Activated T-helper 17 cell treated with anti-CD3 and anti-CD28 coated beads, Interleukin-2, amount 50 U/mL, for 72 hours (primary cell): ENCODE measurements around the gene PPP1R7. TPM values are rescaled to one million over a fixed set of nuclear protein-coding genes. Genes with fewer than 3 reads are reported as not detected.
"Not testable (repeated sequence)": the region's sequence is repeated elsewhere in the genome, so short reads cannot be mapped to it uniquely, and the experiment has no call there.

Experiments used
- ATAC-seq: fragments of 150-1000 bp; cut with Tn5 transposase; replicated peaks from 2 replicates; pipeline ENCODE4 v1.10.0; 2021; ENCODE audit warnings: mild to moderate bottlenecking, moderate library complexity
- H3K27ac Mint-ChIP-seq: one replicate; pipeline ENCODE4 v1.8.0; 2022; ENCODE audit warnings: mixed read lengths
- H3K27me3 Mint-ChIP-seq: one replicate; pipeline ENCODE4 v1.8.0; 2022; ENCODE audit warnings: mixed read lengths
- H3K36me3 Mint-ChIP-seq: one replicate; pipeline ENCODE4 v1.8.0; 2022; ENCODE audit warnings: low read depth, mild to moderate bottlenecking, mixed read lengths
- H3K4me1 Mint-ChIP-seq: one replicate; pipeline ENCODE4 v1.8.0; 2022; ENCODE audit warnings: mixed read lengths
- H3K4me3 Mint-ChIP-seq: one replicate; pipeline ENCODE4 v1.8.0; 2022; ENCODE audit warnings: mild to moderate bottlenecking, mixed read lengths
- H3K9me3 Mint-ChIP-seq: one replicate; pipeline ENCODE4 v1.8.0; 2022; ENCODE audit warnings: mixed read lengths
- total RNA-seq, 2 donors: library from RNA; stranded (reverse); gene quantifications; one replicate each; pipeline ENCODE4 v1.2.3, GENCODE V29; 2022

PPP1R7 gene
- total RNA-seq, 2 donors from 2014 or later: 81.9 to 86.4 TPM

DNA sequence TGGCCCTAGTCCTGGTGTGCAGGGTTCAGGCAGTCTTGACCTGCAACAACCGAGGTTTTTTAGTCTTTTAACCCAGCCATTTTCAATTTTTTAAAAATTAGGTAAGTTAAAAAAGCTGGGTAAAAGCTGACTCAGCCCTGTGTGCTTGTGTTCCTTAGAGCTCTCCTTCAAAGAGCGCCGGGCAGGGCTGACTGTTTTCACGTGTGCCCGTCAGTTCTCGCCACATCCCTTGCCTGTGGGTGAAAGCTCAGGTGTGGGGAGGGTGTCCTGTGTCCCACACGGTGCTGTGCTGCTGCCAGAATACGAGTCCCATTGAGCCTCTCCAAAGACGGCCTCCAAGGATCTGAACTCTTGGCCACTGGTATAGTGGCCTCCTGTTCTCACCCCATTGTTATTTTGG is 33.0 kb downstream of the PPP1R7 start:
- ATAC-seq: no peak
- Mint-ChIP-seq H3K4me3 (no peak overlapping the region), H3K9me3 (no peaks in the 10 kb centered on the region), H3K4me1 (peaks cover 14% of the 10 kb centered on the region), H3K27ac (no peak overlapping the region), H3K36me3 (peaks cover 49% of the 10 kb centered on the region), H3K27me3 (no peaks in the 10 kb centered on the region)

DNA sequence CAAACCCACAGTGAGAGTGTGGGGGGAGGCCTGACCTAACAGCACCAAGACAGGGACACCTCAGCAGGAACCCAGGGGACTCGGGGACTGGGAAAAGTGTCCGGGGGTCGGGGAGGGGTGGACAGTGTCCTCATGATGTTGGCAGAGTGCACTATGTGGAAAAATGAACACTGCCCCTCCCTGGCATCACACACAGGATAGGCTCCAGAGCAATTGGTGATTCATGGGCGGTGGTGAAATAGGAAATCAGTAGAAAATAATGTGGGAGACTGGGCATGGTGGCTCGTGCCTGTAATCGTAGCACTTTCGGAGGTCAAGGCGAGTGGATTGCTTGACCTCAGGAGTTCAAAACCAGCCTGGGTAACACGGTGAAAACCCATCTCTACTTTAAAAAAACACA is 34.6 kb downstream of the PPP1R7 start:
- Mint-ChIP-seq H3K9me3 (no peaks in the 10 kb centered on the region), H3K27ac (no peak overlapping the region), H3K36me3 (peaks cover 32% of the 10 kb centered on the region), H3K27me3 (no peaks in the 10 kb centered on the region), H3K4me1 (peaks cover 3% of the 10 kb centered on the region), H3K4me3 (no peak overlapping the region)
- no peak for ATAC-seq

DNA sequence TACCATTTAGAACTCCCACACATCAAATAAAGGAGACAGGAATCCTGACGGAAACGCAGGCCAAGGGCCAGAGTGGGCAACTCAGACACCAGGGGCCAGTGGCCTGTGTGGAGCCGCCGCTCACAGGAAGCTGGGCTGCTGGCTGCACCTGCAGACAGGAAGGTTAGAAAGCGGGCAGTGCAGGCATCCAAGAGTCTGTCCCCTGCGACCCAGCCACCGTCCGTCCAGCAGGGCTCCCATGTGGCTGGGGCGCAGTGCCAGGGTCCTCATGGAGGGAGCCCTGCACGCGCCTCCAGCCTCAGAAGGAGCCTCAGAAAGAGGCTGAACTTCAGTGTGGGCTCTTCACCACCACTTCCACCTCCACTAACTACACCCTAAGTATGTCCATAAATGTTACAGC is 35.7 kb downstream of the PPP1R7 start:
- ATAC-seq: no peak
- no peaks in the 10 kb centered on the region for H3K9me3 Mint-ChIP-seq
- no peaks in the 10 kb centered on the region for H3K27me3 Mint-ChIP-seq
- H3K27ac Mint-ChIP-seq: no peak overlapping the region
- H3K36me3 Mint-ChIP-seq: peaks cover 24% of the 10 kb centered on the region
- no peak overlapping the region for H3K4me3 Mint-ChIP-seq
- no peaks in the 10 kb centered on the region for H3K4me1 Mint-ChIP-seq

DNA sequence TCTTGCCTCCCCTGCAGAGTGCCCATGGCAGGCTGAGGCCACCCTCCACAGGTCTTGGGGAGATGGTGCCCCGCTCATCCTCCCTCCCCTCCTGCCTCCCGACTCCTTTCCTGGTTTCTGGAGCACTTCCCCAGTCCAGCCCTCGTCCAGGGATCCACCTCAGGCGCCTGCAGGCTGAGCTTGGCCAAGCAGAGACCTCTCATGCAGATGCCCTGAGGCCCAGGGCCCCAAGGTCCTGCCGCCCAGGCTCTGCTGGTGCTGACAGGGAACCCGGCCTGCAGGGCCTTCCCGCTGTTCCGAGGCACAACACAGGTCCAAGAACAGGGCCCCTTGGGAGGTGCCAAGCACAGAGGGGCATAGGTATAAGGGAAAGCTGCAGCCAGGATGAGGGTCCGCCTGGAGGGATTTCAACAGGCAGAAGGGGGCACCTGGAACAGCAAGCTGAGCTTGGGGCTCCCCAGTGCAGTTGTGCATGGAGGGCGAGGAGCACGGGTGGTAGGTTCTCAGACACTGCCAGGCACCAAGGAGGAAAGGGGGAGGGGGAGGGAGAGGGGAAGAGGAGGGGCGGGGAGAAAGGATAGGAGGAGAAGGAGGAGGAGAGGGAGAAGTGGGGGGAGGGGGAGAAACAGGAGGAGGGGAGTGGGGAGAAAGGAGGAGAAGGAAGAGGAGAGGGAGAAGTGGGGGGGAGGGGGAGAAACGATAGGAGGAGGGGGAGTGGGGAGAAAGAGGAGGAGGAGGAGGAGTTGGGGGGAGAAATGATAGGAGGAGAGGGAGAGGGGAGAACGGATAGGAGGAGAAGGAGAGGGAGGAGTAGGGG is 37.0 kb downstream of the PPP1R7 start:
- no peaks in the 10 kb centered on the region for H3K27me3 Mint-ChIP-seq
- no peak for ATAC-seq
- peaks cover 12% of the 10 kb centered on the region for H3K36me3 Mint-ChIP-seq
- no peaks in the 10 kb centered on the region for H3K9me3 Mint-ChIP-seq
- H3K4me3 Mint-ChIP-seq: no peak overlapping the region
- H3K27ac Mint-ChIP-seq: no peak overlapping the region
- no peaks in the 10 kb centered on the region for H3K4me1 Mint-ChIP-seq

DNA sequence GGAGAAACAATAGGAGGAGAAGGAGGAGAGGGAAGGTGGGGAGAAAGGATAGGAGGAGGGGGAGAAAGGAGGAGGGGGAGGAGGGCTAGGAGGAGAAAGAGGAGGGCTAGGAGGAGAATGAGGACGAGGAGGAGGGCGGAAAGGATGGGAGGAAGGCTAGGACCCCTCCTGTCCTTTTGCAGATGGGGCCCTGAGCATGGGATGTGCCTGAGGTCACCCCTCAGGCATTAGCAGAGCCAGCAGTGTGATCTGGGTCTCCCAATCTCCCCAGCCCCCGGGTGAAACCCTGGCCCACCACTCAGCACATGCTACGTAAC is 37.6 kb downstream of the PPP1R7 start:
- Mint-ChIP-seq H3K9me3 (no peaks in the 10 kb centered on the region), H3K4me1 (no peaks in the 10 kb centered on the region), H3K27ac (no peak overlapping the region), H3K36me3 (peaks cover 7% of the 10 kb centered on the region), H3K4me3 (no peak overlapping the region), H3K27me3 (no peaks in the 10 kb centered on the region)
- ATAC-seq: no peak

DNA sequence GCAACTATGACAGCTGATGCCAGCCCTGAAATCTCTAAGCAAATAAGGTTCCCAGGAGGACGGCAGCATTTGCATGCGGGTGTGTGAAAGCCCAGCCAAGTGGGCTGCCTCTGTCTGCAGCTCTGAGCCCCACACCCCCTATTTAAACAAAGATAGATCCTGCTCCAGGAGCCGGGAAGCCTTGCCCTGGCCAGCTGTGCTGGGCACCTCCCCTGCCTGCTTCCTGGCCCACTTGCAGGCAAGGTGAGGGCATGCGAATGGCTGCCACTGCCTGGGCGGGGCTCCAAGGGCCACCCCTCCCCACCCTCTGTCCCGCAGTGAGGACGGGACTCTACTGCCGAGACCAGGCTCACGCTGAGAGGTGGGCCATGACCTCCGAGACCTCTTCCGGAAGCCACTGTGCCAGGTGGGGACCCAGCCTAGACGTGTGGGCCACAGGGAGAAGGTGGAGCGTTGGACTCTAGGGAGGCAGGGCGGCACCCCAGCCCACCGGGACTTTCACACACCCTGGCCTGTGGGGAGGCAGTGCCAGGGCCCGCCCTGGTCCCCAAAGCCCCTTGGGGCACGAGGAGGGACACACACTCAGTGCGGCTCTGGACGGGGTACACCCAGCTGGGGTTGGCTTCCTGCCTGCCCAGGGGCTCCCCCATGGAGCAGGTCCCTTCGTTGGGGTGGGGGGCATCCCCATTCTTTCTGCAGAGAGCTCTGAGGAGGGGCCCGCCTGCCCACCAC is 38.3 kb downstream of the PPP1R7 start, which contains the start of gene ANO7:
TSS of gene ANO7 (plus strand) at position 317 of the 732 bp plus-strand sequence. CDS start 1,387 bp downstream, outside the sequence.
- ATAC-seq: no peak
- H3K4me3 Mint-ChIP-seq: no peak within 1 kb of the TSS

DNA sequence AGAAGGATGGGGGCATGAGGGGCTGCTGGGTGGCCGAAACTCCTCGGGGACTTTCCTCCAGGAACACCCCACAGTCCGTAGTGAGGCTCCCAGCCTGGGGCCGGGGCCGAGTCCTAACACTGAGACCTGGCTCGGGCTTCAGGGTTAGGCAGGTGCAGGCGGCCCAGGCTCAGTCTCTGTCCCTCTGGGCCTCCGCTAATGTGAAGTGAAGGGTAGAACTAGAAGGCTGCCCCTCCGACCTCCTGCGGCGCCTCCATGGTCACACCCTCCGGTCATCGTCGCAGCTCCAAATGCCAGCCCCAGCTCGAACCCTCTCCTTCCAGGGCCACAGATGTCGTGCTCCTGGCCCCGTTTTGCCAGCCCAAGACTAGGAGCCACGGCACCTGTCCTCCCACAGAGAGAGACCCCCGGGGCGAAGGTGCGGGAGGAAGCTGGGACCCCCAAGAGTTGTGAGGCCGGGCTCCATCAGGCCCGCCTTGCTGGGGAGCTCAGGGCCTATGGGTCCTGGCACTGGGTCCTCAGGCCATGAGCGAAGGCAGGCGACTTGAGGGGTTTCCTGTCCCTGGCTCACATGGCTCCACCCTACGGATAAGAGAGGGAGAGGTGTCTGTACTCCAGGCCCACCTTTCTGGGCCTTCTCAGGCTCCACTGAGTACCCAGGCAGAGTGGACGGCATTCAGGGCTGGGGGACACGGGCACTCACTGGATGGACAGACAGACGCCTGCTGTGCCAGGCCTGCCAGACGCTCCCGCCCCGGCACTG is 39.0 kb downstream of the PPP1R7 start:
- no peak for ATAC-seq
- no peak overlapping the region for H3K4me3 Mint-ChIP-seq
- H3K27me3 Mint-ChIP-seq: no peaks in the 10 kb centered on the region
- no peaks in the 10 kb centered on the region for H3K36me3 Mint-ChIP-seq
- H3K27ac Mint-ChIP-seq: no peak overlapping the region
- H3K4me1 Mint-ChIP-seq: no peaks in the 10 kb centered on the region
- no peaks in the 10 kb centered on the region for H3K9me3 Mint-ChIP-seq

More for the DNA sequence above, 38.3 kb downstream of the PPP1R7 start, which contains the start of gene ANO7:
- Mint-ChIP-seq H3K27me3 (no peaks in the 10 kb centered on the region), H3K9me3 (no peaks in the 10 kb centered on the region), H3K27ac (no peak within 1 kb of the TSS), H3K4me1 (no peaks in the 10 kb centered on the region), H3K36me3 (peaks cover 3% of the 10 kb centered on the region)

DNA sequence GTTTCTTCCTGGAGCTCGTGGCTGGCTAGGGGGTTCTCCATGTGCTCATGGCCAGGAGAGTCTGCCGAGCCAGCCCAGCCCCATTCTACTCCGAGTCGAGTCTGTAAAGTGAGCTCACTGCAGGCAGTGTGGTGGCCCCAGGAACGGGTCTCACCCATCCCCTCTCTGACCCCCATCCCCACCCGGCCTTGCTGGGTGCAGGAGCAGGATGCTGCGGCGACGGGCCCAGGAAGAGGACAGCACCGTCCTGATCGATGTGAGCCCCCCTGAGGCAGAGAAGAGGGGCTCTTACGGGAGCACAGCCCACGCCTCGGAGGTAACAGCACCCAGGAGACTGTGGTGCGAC is 39.6 kb downstream of the PPP1R7 start:
- no peak for ATAC-seq

DNA sequence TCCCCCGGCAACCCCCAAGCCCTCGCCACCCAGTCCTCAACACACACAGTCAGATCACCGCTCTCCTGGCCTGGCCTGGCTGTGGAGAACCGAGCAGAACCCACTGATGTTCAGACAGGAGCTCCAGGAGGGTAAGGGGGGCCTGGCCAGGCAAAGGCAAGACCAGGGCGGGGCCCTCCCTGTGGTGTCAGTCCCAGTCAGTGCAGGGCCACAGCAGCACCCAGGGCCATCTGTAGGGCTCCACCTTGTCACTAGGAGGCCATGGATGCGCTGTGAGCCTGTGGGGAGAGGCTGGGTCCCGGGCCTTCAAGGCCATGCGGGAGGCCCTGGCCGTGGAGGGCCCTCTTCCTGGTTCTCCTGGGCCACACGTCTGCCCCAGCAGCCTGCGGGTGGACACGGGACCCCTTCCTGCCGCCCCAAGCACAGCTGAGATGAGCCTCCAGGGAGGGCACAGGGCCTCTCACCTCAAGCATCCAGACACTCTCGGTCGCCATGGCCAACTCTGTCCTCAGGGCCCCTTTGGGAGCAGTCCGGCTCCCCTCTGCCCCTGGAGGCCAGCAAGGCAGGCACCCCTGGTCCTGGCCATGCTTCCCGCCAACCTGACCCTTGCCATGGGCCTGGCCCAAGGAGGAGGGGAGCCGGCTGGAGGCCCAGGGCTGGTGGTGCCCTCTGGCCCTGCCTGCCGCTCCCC is 40.2 kb downstream of the PPP1R7 start:
- Mint-ChIP-seq H3K27ac (no peak overlapping the region), H3K36me3 (no peaks in the 10 kb centered on the region), H3K4me1 (no peaks in the 10 kb centered on the region), H3K9me3 (no peaks in the 10 kb centered on the region), H3K27me3 (no peaks in the 10 kb centered on the region), H3K4me3 (no peak overlapping the region)
- no peak for ATAC-seq

More for the DNA sequence above, 39.6 kb downstream of the PPP1R7 start:
- H3K4me1 Mint-ChIP-seq: no peaks in the 10 kb centered on the region
- no peaks in the 10 kb centered on the region for H3K36me3 Mint-ChIP-seq
- H3K9me3 Mint-ChIP-seq: no peaks in the 10 kb centered on the region
- no peak overlapping the region for H3K4me3 Mint-ChIP-seq
- no peak overlapping the region for H3K27ac Mint-ChIP-seq
- H3K27me3 Mint-ChIP-seq: no peaks in the 10 kb centered on the region

DNA sequence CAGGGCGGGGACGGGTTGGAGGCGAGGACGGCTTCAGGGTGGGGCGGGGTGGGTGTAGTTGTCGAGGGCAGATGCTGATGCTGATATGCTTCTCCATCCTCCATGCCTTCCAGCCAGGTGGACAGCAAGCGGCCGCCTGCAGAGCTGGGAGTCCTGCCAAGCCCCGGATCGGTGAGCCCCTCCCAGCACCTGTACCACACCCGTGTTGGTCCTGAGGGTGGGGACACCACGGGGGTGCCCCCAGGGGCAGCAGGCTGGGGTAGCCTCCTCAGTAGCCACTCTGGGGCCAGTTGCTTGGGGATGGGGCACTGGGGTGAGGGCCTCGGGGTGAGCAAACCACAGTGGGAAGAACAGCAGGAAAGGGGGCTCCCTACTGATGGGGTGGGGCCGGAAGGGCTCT is 40.8 kb downstream of the PPP1R7 start:
- H3K36me3 Mint-ChIP-seq: no peaks in the 10 kb centered on the region
- H3K9me3 Mint-ChIP-seq: no peaks in the 10 kb centered on the region
- H3K27ac Mint-ChIP-seq: no peak overlapping the region
- no peaks in the 10 kb centered on the region for H3K27me3 Mint-ChIP-seq
- H3K4me1 Mint-ChIP-seq: no peaks in the 10 kb centered on the region
- ATAC-seq: no peak
- H3K4me3 Mint-ChIP-seq: no peak overlapping the region

DNA sequence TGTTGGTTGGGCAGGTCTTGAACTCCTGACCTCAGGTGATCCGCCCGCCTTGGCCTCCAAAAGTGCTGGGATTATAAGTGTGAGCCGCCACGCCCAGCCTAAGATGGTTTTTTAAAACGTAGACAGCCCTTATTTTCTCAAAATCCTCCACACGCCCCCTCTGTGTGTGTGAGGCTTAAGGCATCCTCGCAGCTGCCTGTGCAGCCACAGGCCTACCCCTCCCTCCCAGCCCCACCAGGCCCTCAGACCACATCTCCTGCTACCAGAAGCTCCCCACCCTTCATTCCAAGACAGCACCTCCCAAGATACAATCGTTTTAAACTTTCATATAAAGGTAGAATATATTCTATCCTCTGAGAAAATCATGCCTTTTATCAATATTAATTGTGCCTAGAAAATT is 43.0 kb downstream of the PPP1R7 start:
- H3K4me1 Mint-ChIP-seq: no peaks in the 10 kb centered on the region
- H3K4me3 Mint-ChIP-seq: no peak overlapping the region
- no peak overlapping the region for H3K27ac Mint-ChIP-seq
- H3K9me3 Mint-ChIP-seq: no peaks in the 10 kb centered on the region
- H3K36me3 Mint-ChIP-seq: no peaks in the 10 kb centered on the region
- H3K27me3 Mint-ChIP-seq: no peaks in the 10 kb centered on the region
- ATAC-seq: no peak

DNA sequence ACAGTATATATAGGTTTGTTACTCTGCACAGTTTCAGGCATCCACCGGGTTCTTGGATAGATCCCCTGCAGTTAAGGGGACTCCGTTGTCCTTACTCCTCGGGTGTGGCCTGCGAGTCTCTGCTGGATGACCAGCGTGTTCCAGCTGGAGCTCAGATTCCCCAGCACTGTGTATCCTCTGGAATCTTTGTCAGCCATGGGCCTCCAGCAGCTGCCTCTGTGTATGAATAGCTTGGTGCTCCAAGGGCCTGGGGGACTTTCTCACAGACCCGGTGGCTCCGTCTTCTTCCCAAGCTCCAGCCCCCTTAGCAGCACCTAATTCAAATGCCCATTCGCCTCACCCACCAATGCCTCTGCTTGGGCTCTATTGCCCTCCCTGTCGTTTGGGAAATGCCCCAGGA is 44.5 kb downstream of the PPP1R7 start:
- no peak overlapping the region for H3K27ac Mint-ChIP-seq
- H3K9me3 Mint-ChIP-seq: no peaks in the 10 kb centered on the region

DNA sequence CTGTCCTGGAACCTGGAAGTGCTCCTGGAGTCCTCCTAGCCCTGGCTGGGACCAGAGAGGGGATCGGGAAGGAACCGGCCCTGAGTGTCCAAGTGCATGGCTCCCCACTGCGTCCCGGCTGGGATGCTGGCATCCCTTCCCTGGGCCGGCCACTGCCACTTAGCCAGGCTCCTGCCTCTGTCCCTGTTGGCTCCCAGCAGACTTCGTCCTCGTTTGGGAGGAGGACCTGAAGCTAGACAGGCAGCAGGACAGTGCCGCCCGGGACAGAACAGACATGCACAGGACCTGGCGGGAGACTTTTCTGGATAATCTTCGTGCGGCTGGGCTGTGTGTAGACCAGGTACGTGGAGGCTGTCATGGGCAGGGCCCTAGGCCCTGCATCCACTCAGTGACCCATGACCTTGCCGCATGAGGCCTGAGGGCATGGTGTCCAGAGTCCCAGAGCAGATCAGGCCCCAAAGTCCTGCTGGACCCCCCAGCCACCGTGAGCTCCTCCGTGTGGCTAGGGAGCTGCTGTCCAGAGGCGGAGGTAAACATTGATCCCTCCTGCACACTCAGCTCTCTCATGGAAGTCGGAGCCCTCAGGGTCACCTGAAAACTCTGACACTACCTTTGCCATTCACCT is 45.4 kb downstream of the PPP1R7 start:
- Mint-ChIP-seq H3K36me3 (no peaks in the 10 kb centered on the region), H3K4me1 (no peaks in the 10 kb centered on the region), H3K4me3 (no peak overlapping the region), H3K9me3 (no peaks in the 10 kb centered on the region), H3K27ac (no peak overlapping the region), H3K27me3 (no peaks in the 10 kb centered on the region)
- no peak for ATAC-seq

More for the DNA sequence above, 44.5 kb downstream of the PPP1R7 start:
- ATAC-seq: no peak
- no peaks in the 10 kb centered on the region for H3K4me1 Mint-ChIP-seq
- no peak overlapping the region for H3K4me3 Mint-ChIP-seq
- no peaks in the 10 kb centered on the region for H3K36me3 Mint-ChIP-seq
- H3K27me3 Mint-ChIP-seq: no peaks in the 10 kb centered on the region

DNA sequence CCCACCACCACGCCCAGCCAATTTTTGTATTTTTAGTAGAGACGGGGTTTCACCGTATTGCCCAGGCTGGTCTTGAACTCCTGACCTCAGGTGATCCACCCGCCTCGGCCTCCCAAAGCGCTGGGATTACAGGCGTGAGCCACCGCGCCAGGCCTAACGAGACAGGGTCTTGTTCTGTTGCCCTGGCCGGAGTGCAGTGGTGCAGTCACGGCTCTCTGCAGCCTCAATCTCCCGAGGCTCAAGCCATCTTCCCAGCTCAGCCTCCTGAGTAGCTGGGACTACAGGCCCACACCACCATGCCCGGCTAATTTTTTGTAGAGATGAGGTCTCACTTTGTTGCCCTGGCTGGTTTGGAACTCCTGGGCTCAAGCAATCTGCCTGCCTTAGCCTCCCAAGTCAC is 47.0 kb downstream of the PPP1R7 start:
- not testable (repeated sequence) for H3K27me3 Mint-ChIP-seq, H3K4me1 Mint-ChIP-seq, H3K27ac Mint-ChIP-seq

More for the DNA sequence above, 47.0 kb downstream of the PPP1R7 start:
- H3K36me3 Mint-ChIP-seq, H3K9me3 Mint-ChIP-seq, H3K4me3 Mint-ChIP-seq, ATAC-seq: not testable (repeated sequence)
